Astrocyte of the cerebellum (primary cell): ENCODE measurements around the gene DIO1.
A peak's percentile ranks its signal among the peaks of the same experiment; 100 is the strongest.

ENCODE experiments used
- DNase-seq: peaks from one replicate; pipeline ENCODE4 v3.0.0-alpha.2; 2011; ENCODE audit warnings: low read depth
- H3K4me3 ChIP-seq: 2 replicates; pipeline ENCODE4 v1.5.1; 2011; ENCODE audit warnings: mild to moderate bottlenecking, low read depth, low read length, moderate library complexity
- CTCF ChIP-seq: IDR thresholded peaks from 2 replicates; pipeline ENCODE4 v1.5.1; 2012; ENCODE audit warnings: low read length, low read depth, moderate library complexity, mild to moderate bottlenecking; ENCODE audit errors: missing control alignments
- in situ Hi-C: cut with HindIII; loops from 2 replicates; pipeline ENCODE4 v1.10.0; 2017; ENCODE audit warnings: low sequenced_read_pairs

DIO1 gene

DNA sequence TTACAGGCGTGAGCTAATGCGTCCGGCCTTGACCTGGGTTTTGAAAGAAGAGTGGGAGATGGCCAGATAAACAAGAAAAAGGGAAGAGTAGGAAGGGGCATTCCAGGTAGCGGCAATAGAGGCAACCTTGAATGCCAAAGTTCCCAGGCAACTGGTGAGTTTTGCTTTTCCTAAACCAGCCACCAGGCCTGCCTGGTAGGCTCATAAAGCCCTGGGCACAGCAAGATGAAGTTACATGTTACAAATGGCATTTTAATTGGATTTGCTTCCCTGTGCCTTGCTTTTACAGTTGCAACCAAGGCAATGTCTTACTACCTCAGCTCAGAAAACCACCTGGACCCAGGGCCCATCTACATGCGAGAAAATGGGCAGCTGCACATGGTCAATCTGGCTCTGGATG, 57.7 kb downstream of the DIO1 start:
- no peak overlapping the region for H3K4me3 ChIP-seq
- no peak for TF ChIP-seq CTCF
- DNase-seq = no peak
- in situ Hi-C loops = no loop called here

DNA sequence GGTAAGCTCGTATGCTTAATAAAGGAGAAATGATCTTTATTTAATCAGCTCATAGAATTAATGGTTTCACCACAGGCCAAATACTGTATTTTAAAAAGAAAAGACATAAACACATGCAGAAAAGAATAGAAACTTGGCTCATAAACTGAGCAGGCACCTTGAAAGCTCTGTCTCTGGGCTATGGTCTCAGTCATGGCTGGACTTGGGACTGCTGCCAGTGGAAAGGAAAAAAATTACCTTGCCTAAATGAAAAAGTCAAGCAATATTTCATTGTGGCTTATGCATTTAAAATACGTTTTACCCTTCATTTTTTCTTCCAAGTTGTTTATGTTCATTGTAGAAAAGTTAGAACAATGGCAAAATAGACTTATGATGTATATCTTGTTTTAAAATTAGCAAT, 60.1 kb downstream of the DIO1 start:
- in situ Hi-C loops = no loop called here
- DNase-seq = no peak
- H3K4me3 ChIP-seq = no peak overlapping the region
- no peak for TF ChIP-seq CTCF

DNA sequence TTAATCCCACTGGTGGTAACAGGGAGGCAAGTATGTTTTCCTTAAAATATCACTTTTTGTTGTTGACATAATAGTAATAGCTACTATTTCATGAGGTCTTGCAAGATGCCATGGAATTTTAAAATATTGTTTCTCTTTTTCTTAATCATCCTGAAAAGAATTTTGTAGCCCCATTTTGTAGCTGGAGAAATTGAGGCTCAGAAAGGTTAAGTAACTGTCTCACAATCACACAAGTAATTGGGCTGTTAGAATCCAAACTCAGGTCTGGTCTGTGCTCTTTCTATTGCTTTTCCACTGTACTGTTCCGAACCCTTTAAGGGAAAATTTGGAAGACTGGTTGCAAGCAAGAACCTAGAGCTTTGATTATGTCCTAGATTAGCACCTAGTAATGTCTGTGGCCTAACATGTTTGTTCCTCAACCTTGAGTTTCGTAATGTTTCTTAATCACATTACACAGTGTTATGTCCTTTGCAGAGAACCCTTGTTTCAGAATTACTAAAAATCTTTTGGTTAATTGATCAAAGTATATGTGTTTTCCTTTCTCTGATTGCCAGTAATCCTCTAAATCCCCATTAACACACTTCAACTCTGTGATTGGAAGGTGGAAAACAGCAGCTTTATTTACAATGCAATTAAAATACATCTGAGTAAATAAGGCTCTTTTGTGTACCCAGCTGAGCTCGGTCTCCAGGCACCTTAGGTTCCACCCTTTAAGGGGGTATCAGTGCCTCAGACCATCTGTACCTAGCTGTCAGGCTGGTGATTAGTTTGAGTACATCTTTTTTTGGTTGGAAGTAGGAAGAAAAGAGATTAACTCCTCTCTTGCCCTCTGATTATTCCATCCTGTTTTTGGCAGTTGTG, 62.6 kb downstream of the DIO1 start:
- no peak overlapping the region for H3K4me3 ChIP-seq
- no peak for TF ChIP-seq CTCF

DNA sequence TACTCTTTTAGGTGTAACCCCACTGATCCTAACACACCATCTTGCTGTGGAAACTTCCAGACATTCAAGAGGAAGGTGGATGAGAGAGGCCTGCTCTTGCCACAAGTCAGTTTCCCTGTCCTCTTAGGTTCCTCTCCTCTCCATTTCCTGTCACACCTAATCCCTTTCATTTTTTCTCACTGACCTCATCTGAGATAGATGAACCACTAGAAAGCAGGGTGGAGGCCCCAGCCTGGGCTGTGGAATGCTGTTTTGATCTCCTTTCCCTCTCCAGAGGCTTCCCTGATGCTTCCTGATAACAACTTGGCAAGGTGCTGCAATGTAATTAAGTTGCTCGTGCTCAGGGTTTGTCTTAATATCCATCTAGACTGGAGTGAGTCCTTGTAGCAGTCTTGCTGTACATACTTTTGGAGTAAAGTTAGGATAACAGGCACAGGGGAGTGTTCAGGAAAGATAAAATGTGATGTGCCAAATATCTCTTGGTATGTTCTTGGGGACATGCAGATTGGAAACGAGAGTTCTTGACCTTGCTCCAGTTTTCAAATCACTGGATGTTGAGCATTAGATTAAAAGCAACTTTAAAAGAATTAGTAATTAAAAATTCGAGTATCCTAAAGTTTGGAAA, 63.3 kb downstream of the DIO1 start:
- H3K4me3 ChIP-seq = no peak overlapping the region
- no peak for DNase-seq
- TF ChIP-seq CTCF = no peak
- in situ Hi-C loops = no loop called here

More for the DNA sequence above, 62.6 kb downstream of the DIO1 start:
- in situ Hi-C loops = no loop called here
- DNase-seq = no peak

- no peak overlapping the region for H3K4me3 ChIP-seq
- DNase-seq = no peak
- in situ Hi-C loops = no loop called here
- peak; percentile 28 for TF ChIP-seq CTCF
Measured at GRCh38 chr1:53959664-53960250, 65.8 kb downstream of the DIO1 start.
